GM21786 (cell line): ENCODE data around the gene TMEM107.
"Not testable (repeated sequence)": the region's sequence is repeated elsewhere in the genome, so short reads cannot be mapped to it uniquely, and the experiment has no call there.

Experiments
- ATAC-seq: cut with Tn5 transposase; IDR thresholded peaks from one replicate; pipeline ENCODE4 v1.9.1; 2021; ENCODE audit not compliant: unreplicated experiment

The TMEM107 gene

GRCh38 chr17:8189711-8190477 lies 13.7 kb upstream of the TMEM107 start, which contains the start of gene BORCS6:
BORCS6 (minus strand) TSS chr17:8190180; CDS start chr17:8190140, 40 bp downstream.
- ATAC-seq = peak; percentile 61

- no peak for ATAC-seq
Measured at GRCh38 chr17:8189041-8189710, 13.0 kb upstream of the TMEM107 start.

GRCh38 chr17:8188263-8188839 lies 12.2 kb upstream of the TMEM107 start:
- no peak for ATAC-seq

GRCh38 chr17:8187517-8188262 lies 11.5 kb upstream of the TMEM107 start:
- peak; percentile 26 for ATAC-seq

GRCh38 chr17:8186787-8187516 lies 10.8 kb upstream of the TMEM107 start:
- peak; percentile 19 for ATAC-seq

- peak; percentile 1 for ATAC-seq
Measured at GRCh38 chr17:8186446-8186786, 10.2 kb upstream of the TMEM107 start.

- no peak for ATAC-seq
Measured at GRCh38 chr17:8185582-8186445, 9.6 kb upstream of the TMEM107 start.

- no peak for ATAC-seq
Measured at GRCh38 chr17:8176998-8177731, 985 bp upstream of the TMEM107 start.

GRCh38 chr17:8175795-8176196 lies 384 bp downstream of the TMEM107 start:
- no peak for ATAC-seq

- ATAC-seq = no peak
Measured at GRCh38 chr17:8173871-8174322, 2.3 kb downstream of the TMEM107 start.

GRCh38 chr17:8173056-8173870 lies 2.9 kb downstream of the TMEM107 start:
- peak; percentile 66 for ATAC-seq

GRCh38 chr17:8170186-8170585 lies 6.0 kb downstream of the TMEM107 start:
- not testable (repeated sequence) for ATAC-seq

- ATAC-seq = no peak
Measured at GRCh38 chr17:8167526-8167925, 8.7 kb downstream of the TMEM107 start.

- ATAC-seq = no peak
Measured at GRCh38 chr17:8166731-8167130, 9.4 kb downstream of the TMEM107 start.

GRCh38 chr17:8164815-8165131 lies 11.4 kb downstream of the TMEM107 start:
- no peak for ATAC-seq

- no peak for ATAC-seq
Measured at GRCh38 chr17:8163978-8164814, 12.0 kb downstream of the TMEM107 start.
